A375 (cell line): ENCODE results near the gene BDNF. TPM values are rescaled to one million over a fixed set of nuclear protein-coding genes. Genes with fewer than 3 reads are reported as not detected.

ENCODE experiments used
- total RNA-seq: library from RNA; depleted of rRNA; stranded (reverse); fragments of >200 nt; shearing (Covaris generic); gene quantifications from 2 replicates; pipeline ENCODE4 v1.2.3, GENCODE V29; 2014; rRNA removed

Gene BDNF
- 4.1 and 5.9 TPM in 2 replicates for total RNA-seq

GRCh38 chr11:27700351-27701301 is at the start of gene BDNF:
TSS of gene BDNF (minus strand) at chr11:27700455. CDS start at chr11:27658564, 41,891 bp downstream.

Other genes starting within 250 kb of the BDNF start
- 3.5 and 5.0 TPM in 2 replicates for gene LGR4, start 227.7 kb downstream of the BDNF start, total RNA-seq
- gene LIN7C, start 193.7 kb downstream of the BDNF start, total RNA-seq: 24.9 and 25.3 TPM in 2 replicates